Left ventricle myocardium inferior (tissue), 1 donor: ENCODE data around the gene CERS6. TPM values are rescaled to one million over a fixed set of nuclear protein-coding genes. Genes with fewer than 3 reads are reported as not detected.

Experiments used
- DNase-seq: peaks from one replicate; pipeline ENCODE4 v3.0.0-alpha.2; 2020
- H3K27ac ChIP-seq: fragments of 200-600 bp; replicated peaks from 2 replicates; pipeline ENCODE4 v1.8.0; 2021
- H3K27me3 ChIP-seq: fragments of 200-600 bp; 2 replicates; pipeline ENCODE4 v1.8.0; 2021; ENCODE audit warnings: low read depth
- H3K36me3 ChIP-seq: fragments of 200-600 bp; 2 replicates; pipeline ENCODE4 v1.8.0; 2021
- H3K4me1 ChIP-seq: fragments of 200-600 bp; 2 replicates; pipeline ENCODE4 v1.8.0; 2021
- H3K4me3 ChIP-seq: fragments of 200-600 bp; 2 replicates; pipeline ENCODE4 v1.8.0; 2021; ENCODE audit warnings: mild to moderate bottlenecking, moderate library complexity
- H3K9me3 ChIP-seq: fragments of 200-600 bp; replicated peaks from 2 replicates; pipeline ENCODE4 v1.8.0; 2021
- CTCF ChIP-seq: fragments of 200-600 bp; IDR thresholded peaks from 2 replicates; pipeline ENCODE4 v1.8.0; 2021; ENCODE audit warnings: antibody characterized with exemption, mild to moderate bottlenecking, borderline replicate concordance
- intact Hi-C: fragments of 100-400 bp; cut with micrococcal nuclease; formaldehyde crosslinking; loops from one replicate; pipeline ENCODE4 v1.11.0; 2022
- total RNA-seq: library from RNA; stranded (reverse); fragmentation: NEBNext Ultra II Directional; extraction: Animal tissue kit (Norgen Biotek cat#: 25700); gene quantifications from one replicate; pipeline ENCODE4 v1.2.1, GENCODE V29; 2021
- donor health status: DM: no; HTN: yes; CAD: no; lungs with severe emphysema.

The CERS6 gene
- total RNA-seq, 1 donor from 2014 or later: 68.9 TPM

GRCh38 chr2:168715849-168716248 is 259.8 kb downstream of the CERS6 start:
- Histone ChIP-seq H3K27me3 (no peaks in the 10 kb centered on the region), H3K4me3 (no peak overlapping the region), H3K4me1 (peaks cover 5% of the 10 kb centered on the region), H3K36me3 (no peaks in the 10 kb centered on the region), H3K27ac (no peak overlapping the region), H3K9me3 (no peaks in the 10 kb centered on the region)
- no peak for TF ChIP-seq CTCF
- DNase-seq: no peak
- intact Hi-C loops: no loop called here

GRCh38 chr2:168716839-168717238 is 260.8 kb downstream of the CERS6 start:
- H3K27ac ChIP-seq: no peak overlapping the region

GRCh38 chr2:168717790-168718502 is 261.9 kb downstream of the CERS6 start:
- Histone ChIP-seq H3K4me1 (peaks cover 14% of the 10 kb centered on the region), H3K9me3 (no peaks in the 10 kb centered on the region), H3K4me3 (no peak overlapping the region), H3K27ac (no peak overlapping the region), H3K27me3 (no peaks in the 10 kb centered on the region), H3K36me3 (no peaks in the 10 kb centered on the region)
- no peak for DNase-seq
- TF ChIP-seq CTCF: no peak
- intact Hi-C loops: no loop called here

More at GRCh38 chr2:168716839-168717238, 260.8 kb downstream of the CERS6 start:
- intact Hi-C loops: no loop called here
- no peaks in the 10 kb centered on the region for H3K9me3 ChIP-seq
- DNase-seq: no peak
- TF ChIP-seq CTCF: no peak
- H3K27me3 ChIP-seq: no peaks in the 10 kb centered on the region
- H3K4me1 ChIP-seq: peaks cover 3% of the 10 kb centered on the region
- no peaks in the 10 kb centered on the region for H3K36me3 ChIP-seq
- no peak overlapping the region for H3K4me3 ChIP-seq

GRCh38 chr2:168718622-168719021 is 262.6 kb downstream of the CERS6 start:
- intact Hi-C loops: no loop called here
- peaks cover 20% of the 10 kb centered on the region for H3K4me1 ChIP-seq
- no peak overlapping the region for H3K4me3 ChIP-seq
- H3K36me3 ChIP-seq: no peaks in the 10 kb centered on the region
- no peaks in the 10 kb centered on the region for H3K9me3 ChIP-seq
- DNase-seq: no peak
- no peak for TF ChIP-seq CTCF
- no peak overlapping the region for H3K27ac ChIP-seq
- no peaks in the 10 kb centered on the region for H3K27me3 ChIP-seq

GRCh38 chr2:168719446-168719845 is 263.4 kb downstream of the CERS6 start:
- no peaks in the 10 kb centered on the region for H3K36me3 ChIP-seq
- no peak overlapping the region for H3K27ac ChIP-seq
- H3K9me3 ChIP-seq: no peaks in the 10 kb centered on the region
- H3K4me3 ChIP-seq: no peak overlapping the region
- DNase-seq: no peak
- peaks cover 22% of the 10 kb centered on the region for H3K4me1 ChIP-seq
- no peaks in the 10 kb centered on the region for H3K27me3 ChIP-seq
- no peak for TF ChIP-seq CTCF
- intact Hi-C loops: no loop called here
